NT2/D1 (cell line): ENCODE results near the gene TBC1D23.
"Not testable (repeated sequence)": the region's sequence is repeated elsewhere in the genome, so short reads cannot be mapped to it uniquely, and the experiment has no call there.

Experiments used
- YY1 ChIP-seq: IDR thresholded peaks from 2 replicates; pipeline ENCODE4 v1.6.1; 2011; ENCODE audit not compliant: insufficient read length, insufficient read depth
- ZNF274 ChIP-seq: IDR thresholded peaks from 2 replicates; pipeline ENCODE4 v1.6.1; 2011; ENCODE audit warnings: mild to moderate bottlenecking, low read depth, low read length

- TF ChIP-seq ZNF274, YY1: not testable (repeated sequence)
These were observed 31.6 kb upstream of the TBC1D23 start for GRCh38 chr3:100229188-100229587.
